SK-N-SH (cell line): ENCODE measurements around the gene NSMCE1. TPM values are rescaled to one million over a fixed set of nuclear protein-coding genes. Genes with fewer than 3 reads are reported as not detected.

ENCODE experiments used
- CTCF ChIA-PET: fragments of 300-600, 350-600 bp; formaldehyde crosslinking; extraction: SDS; loops from one replicate; lab custom pipeline; 2021; lab: Yijun Ruan, JAX
- POLR2A ChIA-PET: fragments of 350-600 bp; sonication (Branson Sonifier 250); formaldehyde crosslinking; extraction: SDS; loops from one replicate; lab custom pipeline; 2020; ENCODE audit warnings: antibody characterized with exemption, inconsistent platforms; lab: Yijun Ruan, JAX
- DNase-seq: peaks from one replicate; pipeline ENCODE4 v3.0.0; 2012
- H2AFZ ChIP-seq: fragments of 200-600 bp; sonication (generic); 2 replicates; pipeline ENCODE4 v1.8.1; 2016; ENCODE audit warnings: antibody characterized with exemption, mild to moderate bottlenecking, low read depth
- H3F3A ChIP-seq: fragments of 200-600 bp; sonication (generic); replicated peaks from 2 replicates; pipeline ENCODE3; 2016; ENCODE audit warnings: antibody characterized with exemption, mild to moderate bottlenecking; ENCODE audit not compliant: insufficient read depth
- H3K27ac ChIP-seq, 2 experiments: fragments of 200-500 bp in 1 of 2; fragments of 200-600 bp in 1 of 2; sonication (Bioruptor generic) in 1 of 2; sonication (generic), shearing (Covaris generic) in 1 of 2; 2 replicates each; pipeline versions ENCODE4 v1.5.1 to v1.6.1; 2014 to 2016; ENCODE audit warnings: low read depth in 2 of 2, inconsistent platforms in 1 of 2, low read length in 1 of 2, mild to moderate bottlenecking in 1 of 2, mixed read lengths in 1 of 2
- H3K27me3 ChIP-seq: fragments of 200-600 bp; sonication (generic), shearing (Covaris generic); 2 replicates; pipeline ENCODE4 v1.6.1; 2016; ENCODE audit warnings: mixed run types; ENCODE audit not compliant: insufficient read depth
- H3K36me3 ChIP-seq, 2 experiments: fragments of 200-500 bp in 1 of 2; fragments of 200-600 bp in 1 of 2; sonication (Bioruptor generic) in 1 of 2; sonication (generic) in 1 of 2; replicated peaks in 1 of 2; 2 replicates each; pipeline versions ENCODE3 to v1.5.1; 2014 to 2016; ENCODE audit warnings: low read length in 1 of 2, mild to moderate bottlenecking in 1 of 2; ENCODE audit not compliant: insufficient read depth in 2 of 2, control insufficient read depth in 1 of 2
- H3K4me1 ChIP-seq, 2 experiments: fragments of 200-500 bp in 1 of 2; fragments of 200-600 bp in 1 of 2; sonication (Bioruptor generic) in 1 of 2; sonication (generic), shearing (Covaris generic) in 1 of 2; 2 replicates each; pipeline versions ENCODE4 v1.5.1 to v1.6.1; 2014 to 2016; ENCODE audit warnings: low read depth in 1 of 2, low read length in 1 of 2, mixed run types in 1 of 2; ENCODE audit not compliant: insufficient read depth in 2 of 2, control insufficient read depth in 1 of 2
- H3K4me2 ChIP-seq: fragments of 200-600 bp; sonication (generic), shearing (Covaris generic); 2 replicates; pipeline ENCODE4 v1.6.1; 2017; ENCODE audit warnings: mixed run types
- H3K4me3 ChIP-seq, 2 experiments: fragments of 200-500 bp in 1 of 2; fragments of 200-600 bp in 1 of 2; sonication (Bioruptor generic) in 1 of 2; sonication (generic), shearing (Covaris generic) in 1 of 2; 2 replicates each; pipeline versions ENCODE4 v1.5.1 to v1.8.1; 2014 to 2016; ENCODE audit warnings: low read depth in 2 of 2, inconsistent platforms in 1 of 2, low read length in 1 of 2, mild to moderate bottlenecking in 1 of 2, mixed read lengths in 1 of 2, moderate library complexity in 1 of 2
- H3K79me2 ChIP-seq: fragments of 200-600 bp; sonication (generic); 2 replicates; pipeline ENCODE4 v1.8.1; 2017; ENCODE audit warnings: mild to moderate bottlenecking; ENCODE audit not compliant: insufficient read depth
- H3K9ac ChIP-seq: fragments of 200-600 bp; sonication (generic); 2 replicates; pipeline ENCODE4 v1.6.1; 2017; ENCODE audit warnings: mixed run types
- H3K9me2 ChIP-seq: fragments of 200-600 bp; sonication (generic); 2 replicates; pipeline ENCODE4 v1.6.1; 2017; ENCODE audit warnings: mixed run types
- H3K9me3 ChIP-seq: fragments of 200-600 bp; sonication (generic); 2 replicates; pipeline ENCODE4 v1.6.1; 2017; ENCODE audit warnings: mixed run types, mild to moderate bottlenecking, moderate library complexity
- H4K20me1 ChIP-seq: fragments of 200-600 bp; sonication (generic); 2 replicates; pipeline ENCODE4 v1.6.1; 2017; ENCODE audit warnings: mild to moderate bottlenecking, mixed run types; ENCODE audit not compliant: insufficient read depth
- CHD2 ChIP-seq: fragments of 150-350 bp; IDR thresholded peaks from 2 replicates; pipeline ENCODE4 v1.6.1; 2018; ENCODE audit warnings: low read length; ENCODE audit not compliant: partially characterized antibody
- EZH2phosphoT487 ChIP-seq: fragments of 200-600 bp; sonication (generic); IDR thresholded peaks from 2 replicates; pipeline ENCODE4 v1.6.1; 2017; ENCODE audit warnings: low read depth, mixed run types, mild to moderate bottlenecking, antibody characterized with exemption, moderate library complexity, borderline replicate concordance
- FOXJ3 ChIP-seq: sonication (generic); formaldehyde crosslinking; IDR thresholded peaks from 2 replicates; pipeline ENCODE4 v1.5.1; 2020; ENCODE audit warnings: mild to moderate bottlenecking, missing genetic modification reagents
- GABPA ChIP-seq: IDR thresholded peaks from 2 replicates; pipeline ENCODE4 v1.4.0; 2012; ENCODE audit warnings: low read depth, mild to moderate bottlenecking
- GATA2 ChIP-seq: sonication (generic); formaldehyde crosslinking; IDR thresholded peaks from 2 replicates; pipeline ENCODE4 v1.5.0; 2020; ENCODE audit warnings: mild to moderate bottlenecking, missing genetic modification reagents
- JUND ChIP-seq: IDR thresholded peaks from 2 replicates; pipeline ENCODE4 v1.4.0; 2012
- MXI1 ChIP-seq: IDR thresholded peaks from 2 replicates; pipeline ENCODE4 v1.6.1; 2012; ENCODE audit warnings: mild to moderate bottlenecking, low read depth, low read length, improper control_type of control experiment
- NRF1 ChIP-seq: IDR thresholded peaks from 2 replicates; pipeline ENCODE4 v1.6.1; 2012; ENCODE audit warnings: low read depth, mild to moderate bottlenecking, low read length
- POLR2AphosphoS5 ChIP-seq: IDR thresholded peaks from 2 replicates; pipeline ENCODE4 v1.6.1; 2012; ENCODE audit warnings: low read depth, low read length
- RAD21 ChIP-seq: IDR thresholded peaks from 2 replicates; pipeline ENCODE4 v1.6.1; 2012; ENCODE audit warnings: mild to moderate bottlenecking, low read length
- RXRA ChIP-seq: IDR thresholded peaks from 2 replicates; pipeline ENCODE4 v1.4.0; 2012; ENCODE audit warnings: low read depth, mild to moderate bottlenecking, borderline replicate concordance
- SMC3 ChIP-seq: IDR thresholded peaks from 2 replicates; pipeline ENCODE4 v1.6.1; 2012; ENCODE audit warnings: low read depth, low read length, improper control_type of control experiment
- TAF1 ChIP-seq: IDR thresholded peaks from 2 replicates; pipeline ENCODE4 v1.6.1; 2012; ENCODE audit warnings: low read depth, mild to moderate bottlenecking, low read length, moderate library complexity, borderline replicate concordance
- TCF12 ChIP-seq: IDR thresholded peaks from 2 replicates; pipeline ENCODE4 v1.4.0; 2012
- TEAD4 ChIP-seq: IDR thresholded peaks from 2 replicates; pipeline ENCODE4 v1.4.0; 2012; ENCODE audit warnings: mild to moderate bottlenecking, borderline replicate concordance; ENCODE audit not compliant: insufficient read depth
- YY1 ChIP-seq: IDR thresholded peaks from 2 replicates; pipeline ENCODE4 v1.4.0; 2012; ENCODE audit warnings: low read depth, mild to moderate bottlenecking
- WGBS: methylation state at CpG from one replicate; pipeline ENCODE4 v1.1.6; 2017; ENCODE audit warnings: low lambda C conversion rate; 5-methylcytosine and 5-hydroxymethylcytosine counted together
- polyA plus RNA-seq, 3 experiments: library from polyadenylated mRNA; depleted of rRNA; stranded (reverse); fragments of >200 nt; gene quantifications; 2 replicates each; pipeline ENCODE4 v1.2.3, GENCODE V29; 2012
- TF ChIP-seq, protein P1 (sequence below): fragments of 200-600 bp; sonication (generic); IDR thresholded peaks from 2 replicates; pipeline ENCODE4 v1.6.1; 2017; ENCODE audit warnings: antibody characterized with exemption, mild to moderate bottlenecking, moderate library complexity
- TF ChIP-seq, protein P2 (sequence below): fragments of 150-350 bp; IDR thresholded peaks from 2 replicates; pipeline ENCODE4 v1.6.1; 2016; ENCODE audit warnings: mild to moderate bottlenecking, low read depth, low read length
- TF ChIP-seq, protein P3 (sequence below): IDR thresholded peaks from 2 replicates; pipeline ENCODE4 v1.4.0; 2012; ENCODE audit warnings: low read depth, borderline replicate concordance
- TF ChIP-seq, protein P4 (sequence below): IDR thresholded peaks from 2 replicates; pipeline ENCODE4 v1.4.0; 2012; ENCODE audit warnings: low read depth
- TF ChIP-seq, protein P5 (sequence below): IDR thresholded peaks from 2 replicates; pipeline ENCODE4; 2012

NSMCE1 gene
- polyA plus RNA-seq, 1 of the 3 experiments (the other 2 are of a cell fraction) = 39.8 TPM

DNA sequence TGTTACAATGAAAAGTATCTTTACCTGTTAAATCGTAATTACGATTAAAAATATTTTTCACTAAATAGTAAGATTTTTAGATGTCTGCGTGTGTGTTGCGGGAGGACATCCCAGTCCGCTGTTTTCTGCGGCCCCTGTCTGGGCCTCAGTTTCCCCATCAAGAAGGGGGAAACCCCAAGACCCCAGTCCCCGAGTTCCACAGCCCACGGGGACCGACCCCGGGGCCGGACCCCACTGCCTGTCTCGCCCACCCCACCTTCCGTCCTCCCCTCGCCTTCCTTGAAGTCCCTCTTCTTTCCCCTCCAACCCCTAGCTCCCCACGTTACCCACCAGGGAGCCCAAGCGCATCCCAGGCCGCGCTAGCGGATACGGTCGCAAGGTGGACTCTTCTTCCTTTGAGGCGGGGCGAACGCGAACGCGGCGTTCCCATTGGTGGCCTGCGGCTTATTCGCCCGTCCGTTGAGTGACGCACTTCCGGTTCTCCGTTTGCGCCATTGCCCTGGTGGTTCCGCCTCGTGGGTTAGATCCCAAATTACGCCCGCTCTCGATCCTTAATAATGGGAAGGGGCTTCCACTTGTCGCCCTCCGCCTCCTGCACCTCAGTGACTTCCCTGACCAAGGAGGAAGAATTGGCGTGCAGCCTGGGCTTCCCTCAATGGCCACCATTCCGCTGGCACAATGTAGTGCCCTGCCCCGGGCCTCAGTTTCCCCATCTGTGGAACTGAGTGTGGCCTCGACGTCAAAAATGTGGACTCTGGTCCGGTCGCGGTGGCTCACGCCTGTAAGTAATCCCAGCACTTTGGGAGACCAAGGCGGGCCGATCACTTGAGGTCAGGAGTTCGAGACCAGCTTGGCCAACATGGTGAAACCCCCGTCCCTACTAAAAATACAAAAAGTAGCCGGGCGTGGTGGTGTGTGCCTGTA, at the start of gene NSMCE1 (continued):
- TF ChIP-seq, protein P1, sequence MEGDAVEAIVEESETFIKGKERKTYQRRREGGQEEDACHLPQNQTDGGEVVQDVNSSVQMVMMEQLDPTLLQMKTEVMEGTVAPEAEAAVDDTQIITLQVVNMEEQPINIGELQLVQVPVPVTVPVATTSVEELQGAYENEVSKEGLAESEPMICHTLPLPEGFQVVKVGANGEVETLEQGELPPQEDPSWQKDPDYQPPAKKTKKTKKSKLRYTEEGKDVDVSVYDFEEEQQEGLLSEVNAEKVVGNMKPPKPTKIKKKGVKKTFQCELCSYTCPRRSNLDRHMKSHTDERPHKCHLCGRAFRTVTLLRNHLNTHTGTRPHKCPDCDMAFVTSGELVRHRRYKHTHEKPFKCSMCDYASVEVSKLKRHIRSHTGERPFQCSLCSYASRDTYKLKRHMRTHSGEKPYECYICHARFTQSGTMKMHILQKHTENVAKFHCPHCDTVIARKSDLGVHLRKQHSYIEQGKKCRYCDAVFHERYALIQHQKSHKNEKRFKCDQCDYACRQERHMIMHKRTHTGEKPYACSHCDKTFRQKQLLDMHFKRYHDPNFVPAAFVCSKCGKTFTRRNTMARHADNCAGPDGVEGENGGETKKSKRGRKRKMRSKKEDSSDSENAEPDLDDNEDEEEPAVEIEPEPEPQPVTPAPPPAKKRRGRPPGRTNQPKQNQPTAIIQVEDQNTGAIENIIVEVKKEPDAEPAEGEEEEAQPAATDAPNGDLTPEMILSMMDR = no peak; the same call in 1 of the 2 replicates
- TF ChIP-seq, protein P2, sequence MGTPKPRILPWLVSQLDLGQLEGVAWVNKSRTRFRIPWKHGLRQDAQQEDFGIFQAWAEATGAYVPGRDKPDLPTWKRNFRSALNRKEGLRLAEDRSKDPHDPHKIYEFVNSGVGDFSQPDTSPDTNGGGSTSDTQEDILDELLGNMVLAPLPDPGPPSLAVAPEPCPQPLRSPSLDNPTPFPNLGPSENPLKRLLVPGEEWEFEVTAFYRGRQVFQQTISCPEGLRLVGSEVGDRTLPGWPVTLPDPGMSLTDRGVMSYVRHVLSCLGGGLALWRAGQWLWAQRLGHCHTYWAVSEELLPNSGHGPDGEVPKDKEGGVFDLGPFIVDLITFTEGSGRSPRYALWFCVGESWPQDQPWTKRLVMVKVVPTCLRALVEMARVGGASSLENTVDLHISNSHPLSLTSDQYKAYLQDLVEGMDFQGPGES = no peak
- TF ChIP-seq YY1 = peak; percentile 72
- no peak; the same call in 1 of the 2 replicates for TF ChIP-seq FOXJ3 (CRISPR knock-in tag)
- no peak for TF ChIP-seq JUND
- TF ChIP-seq GATA2 (CRISPR knock-in tag) = no peak
- no peak; the same call in 1 of the 2 replicates for TF ChIP-seq MXI1

DNA sequence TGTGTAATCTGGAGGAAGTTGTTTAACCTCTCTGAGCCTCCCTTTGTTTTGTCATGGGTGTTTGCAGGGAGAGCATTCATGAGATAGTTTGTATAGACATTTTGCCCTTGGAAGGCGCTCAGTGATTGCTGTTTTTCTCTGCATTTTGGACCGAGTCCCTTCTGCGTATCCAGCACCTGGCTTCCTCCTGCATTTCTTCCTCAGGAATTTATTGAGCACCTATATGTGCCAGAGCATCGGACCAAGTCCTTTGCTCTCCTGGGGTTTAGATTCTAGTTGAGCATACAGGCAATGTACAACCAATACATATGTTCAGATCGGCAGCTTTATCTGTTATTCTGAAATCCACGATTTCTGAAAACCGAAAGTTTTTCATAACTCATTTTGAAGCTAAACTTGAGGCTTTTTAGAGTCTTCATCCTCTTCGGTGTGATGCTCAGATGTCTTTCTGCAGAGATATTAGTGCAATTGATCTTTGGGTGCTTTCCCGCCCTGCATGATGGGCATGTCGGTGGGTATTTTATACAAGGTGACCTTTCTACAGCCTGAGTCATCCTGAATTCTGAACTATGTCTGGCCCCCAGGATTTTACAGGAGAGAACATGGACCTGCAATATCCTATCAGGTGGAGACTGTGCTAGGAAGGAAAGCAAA, 49.3 kb upstream of the NSMCE1 start:
- peaks cover 6% of the 10 kb centered on the region for H3F3A ChIP-seq
- no peak for DNase-seq
- H3K27ac ChIP-seq = no peak overlapping the region
- no peaks in the 10 kb centered on the region for H3K9me2 ChIP-seq
- peaks cover 0 to 3% of the 10 kb centered on the region in 2 experiments for H3K36me3 ChIP-seq
- no peak overlapping the region for H3K4me3 ChIP-seq
- no peak overlapping the region for H2AFZ ChIP-seq
- H3K4me2 ChIP-seq = no peak overlapping the region
- 88% methylated on average over 10 of the region's 10 CpGs for WGBS
- H4K20me1 ChIP-seq = peaks cover 15% of the 10 kb centered on the region; the same call in 1 of the 2 replicates
- peaks cover 88% of the 10 kb centered on the region for H3K79me2 ChIP-seq
- POLR2A ChIA-PET = no interaction called here
- H3K9me3 ChIP-seq = no peaks in the 10 kb centered on the region
- H3K9ac ChIP-seq = no peak overlapping the region
- CTCF ChIA-PET = interaction anchor here (1.0 to 1.6 kb wide), 3 partner anchors 11 to 138 kb away, joined by 3 to 4 read pairs (median 3); no protein-coding TSS in a partner anchor
- peaks cover 0 to 10% of the 10 kb centered on the region in 2 experiments; a peak in 3 of 4 replicates for H3K4me1 ChIP-seq
- H3K27me3 ChIP-seq = no peaks in the 10 kb centered on the region
- TF ChIP-seq POLR2AphosphoS5 (no peak), NRF1 (no peak), SMC3 (no peak), GABPA (no peak), TCF12 (no peak), RAD21 (no peak), EZH2phosphoT487 (no peak), TAF1 (no peak), CHD2 (no peak), TEAD4 (no peak), MXI1 (no peak), RXRA (no peak)
- TF ChIP-seq, protein P3, sequence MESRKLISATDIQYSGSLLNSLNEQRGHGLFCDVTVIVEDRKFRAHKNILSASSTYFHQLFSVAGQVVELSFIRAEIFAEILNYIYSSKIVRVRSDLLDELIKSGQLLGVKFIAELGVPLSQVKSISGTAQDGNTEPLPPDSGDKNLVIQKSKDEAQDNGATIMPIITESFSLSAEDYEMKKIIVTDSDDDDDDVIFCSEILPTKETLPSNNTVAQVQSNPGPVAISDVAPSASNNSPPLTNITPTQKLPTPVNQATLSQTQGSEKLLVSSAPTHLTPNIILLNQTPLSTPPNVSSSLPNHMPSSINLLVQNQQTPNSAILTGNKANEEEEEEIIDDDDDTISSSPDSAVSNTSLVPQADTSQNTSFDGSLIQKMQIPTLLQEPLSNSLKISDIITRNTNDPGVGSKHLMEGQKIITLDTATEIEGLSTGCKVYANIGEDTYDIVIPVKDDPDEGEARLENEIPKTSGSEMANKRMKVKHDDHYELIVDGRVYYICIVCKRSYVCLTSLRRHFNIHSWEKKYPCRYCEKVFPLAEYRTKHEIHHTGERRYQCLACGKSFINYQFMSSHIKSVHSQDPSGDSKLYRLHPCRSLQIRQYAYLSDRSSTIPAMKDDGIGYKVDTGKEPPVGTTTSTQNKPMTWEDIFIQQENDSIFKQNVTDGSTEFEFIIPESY = no peak
- TF ChIP-seq, protein P4, sequence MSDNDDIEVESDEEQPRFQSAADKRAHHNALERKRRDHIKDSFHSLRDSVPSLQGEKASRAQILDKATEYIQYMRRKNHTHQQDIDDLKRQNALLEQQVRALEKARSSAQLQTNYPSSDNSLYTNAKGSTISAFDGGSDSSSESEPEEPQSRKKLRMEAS = no peak
- TF ChIP-seq, protein P5, sequence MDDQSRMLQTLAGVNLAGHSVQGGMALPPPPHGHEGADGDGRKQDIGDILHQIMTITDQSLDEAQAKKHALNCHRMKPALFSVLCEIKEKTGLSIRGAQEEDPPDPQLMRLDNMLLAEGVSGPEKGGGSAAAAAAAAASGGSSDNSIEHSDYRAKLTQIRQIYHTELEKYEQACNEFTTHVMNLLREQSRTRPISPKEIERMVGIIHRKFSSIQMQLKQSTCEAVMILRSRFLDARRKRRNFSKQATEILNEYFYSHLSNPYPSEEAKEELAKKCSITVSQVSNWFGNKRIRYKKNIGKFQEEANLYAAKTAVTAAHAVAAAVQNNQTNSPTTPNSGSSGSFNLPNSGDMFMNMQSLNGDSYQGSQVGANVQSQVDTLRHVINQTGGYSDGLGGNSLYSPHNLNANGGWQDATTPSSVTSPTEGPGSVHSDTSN = no peak
